SK-N-DZ (cell line): ENCODE data around the gene IRF1.

Source experiments
- DNase-seq: peaks from one replicate; pipeline ENCODE4 v3.0.0-alpha.2; 2015; ENCODE audit warnings: low spot score

Gene IRF1

GRCh38 chr5:132474881-132475496 lies 15.6 kb downstream of the IRF1 start:
- peak; percentile 47 for DNase-seq

GRCh38 chr5:132474131-132474723 lies 16.3 kb downstream of the IRF1 start:
- DNase-seq: no peak

DNA sequence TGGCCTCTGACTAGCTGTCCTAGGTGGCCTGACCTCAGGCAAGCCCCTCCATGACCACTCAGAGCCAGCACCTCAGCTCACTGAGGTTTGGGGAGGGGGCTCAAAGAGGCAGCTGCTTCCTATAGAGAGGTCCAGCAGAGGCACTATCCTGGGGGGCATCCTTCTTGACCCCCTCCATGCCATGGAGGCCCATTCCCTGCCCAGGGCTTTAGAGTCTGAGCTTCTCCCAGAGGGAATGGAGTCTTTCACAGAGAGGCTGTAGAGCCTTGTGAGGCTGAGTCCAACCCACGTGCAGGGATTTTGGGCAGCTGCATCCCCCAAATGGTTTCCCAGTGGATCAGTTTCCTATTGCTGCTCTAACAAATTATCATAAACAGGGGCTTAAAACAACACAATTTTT lies 16.9 kb downstream of the IRF1 start:
- no peak for DNase-seq

GRCh38 chr5:132473019-132473531 lies 17.5 kb downstream of the IRF1 start:
- DNase-seq: no peak

DNA sequence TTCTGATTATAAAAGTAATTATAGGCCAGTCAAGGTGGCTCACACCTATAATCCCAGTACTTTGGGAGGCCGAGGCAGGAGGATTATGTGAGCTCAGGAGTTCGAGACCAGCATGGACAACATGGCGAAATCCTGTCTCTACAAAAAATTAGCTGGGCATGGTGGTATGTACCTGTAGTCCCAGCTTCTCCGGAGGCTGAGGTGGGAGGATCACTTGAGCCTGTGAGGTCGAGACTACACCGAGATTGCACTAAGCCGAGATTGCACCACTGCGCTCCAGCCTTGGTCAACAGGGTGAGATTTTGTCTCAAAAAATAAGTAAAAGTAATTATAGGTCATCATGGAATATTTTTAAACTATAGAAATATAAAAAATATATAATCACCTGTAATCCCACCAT lies 18.1 kb downstream of the IRF1 start:
- no peak for DNase-seq

DNA sequence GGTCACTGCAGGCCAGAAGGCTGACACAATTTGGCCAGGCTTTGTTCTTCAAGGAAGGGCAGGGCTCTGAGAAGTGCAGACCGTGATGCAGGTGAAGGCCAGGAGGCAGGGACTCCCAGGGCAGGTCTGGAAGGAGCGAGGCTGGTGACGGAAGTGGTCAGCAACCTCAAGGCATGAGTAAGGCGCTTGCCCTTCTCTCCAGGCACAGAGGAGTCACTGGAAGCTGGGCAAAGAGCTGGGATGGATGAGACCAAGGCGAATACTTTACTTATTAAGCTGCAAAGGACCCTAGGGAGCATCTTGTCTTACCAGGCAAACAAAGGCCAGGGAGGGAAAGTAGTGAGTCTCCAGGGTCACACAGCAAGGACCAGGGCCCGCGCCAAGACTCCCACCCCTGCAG lies 18.6 kb downstream of the IRF1 start:
- no peak for DNase-seq

GRCh38 chr5:132471151-132471907 lies 19.2 kb downstream of the IRF1 start:
- DNase-seq: no peak

GRCh38 chr5:132470596-132470995 lies 20.0 kb downstream of the IRF1 start:
- DNase-seq: no peak

- DNase-seq: no peak
These were observed 20.6 kb downstream of the IRF1 start for GRCh38 chr5:132470010-132470392.

GRCh38 chr5:132469380-132470009 lies 21.1 kb downstream of the IRF1 start:
- no peak for DNase-seq

- no peak for DNase-seq
These were observed 21.8 kb downstream of the IRF1 start for GRCh38 chr5:132468656-132469379.

DNA sequence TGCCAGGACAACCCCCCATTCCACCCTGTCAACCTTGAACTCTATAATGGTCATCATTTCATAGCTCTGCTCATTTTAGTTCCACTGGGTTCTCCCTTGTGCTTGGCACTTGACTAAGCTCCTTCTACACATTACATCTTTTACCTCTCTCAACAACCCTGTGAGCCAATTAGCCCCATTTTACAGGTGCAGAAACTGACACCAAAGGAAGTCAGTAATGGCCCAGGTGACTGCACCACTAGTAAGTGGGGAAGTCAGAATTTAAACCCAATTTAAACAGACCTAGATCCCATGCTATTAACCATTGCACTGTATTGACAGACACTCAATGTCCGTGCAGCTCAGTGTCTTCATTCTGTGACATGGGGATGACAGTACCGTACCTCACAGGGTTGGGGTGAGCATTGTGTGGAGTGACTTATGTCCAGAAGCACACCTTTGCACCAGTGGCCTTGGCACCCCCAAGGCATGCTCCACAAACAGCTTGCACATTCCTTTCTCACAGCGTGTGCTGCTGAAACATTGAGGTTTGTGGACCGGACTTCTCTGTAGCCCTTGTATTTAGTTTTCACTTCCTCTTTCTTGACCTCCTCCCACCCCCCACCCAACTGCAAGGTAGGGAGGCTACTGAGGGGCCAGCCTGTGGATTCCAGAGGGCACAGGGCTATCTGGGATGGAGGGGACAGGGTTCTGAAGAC lies 23.1 kb downstream of the IRF1 start:
- no peak for DNase-seq

DNA sequence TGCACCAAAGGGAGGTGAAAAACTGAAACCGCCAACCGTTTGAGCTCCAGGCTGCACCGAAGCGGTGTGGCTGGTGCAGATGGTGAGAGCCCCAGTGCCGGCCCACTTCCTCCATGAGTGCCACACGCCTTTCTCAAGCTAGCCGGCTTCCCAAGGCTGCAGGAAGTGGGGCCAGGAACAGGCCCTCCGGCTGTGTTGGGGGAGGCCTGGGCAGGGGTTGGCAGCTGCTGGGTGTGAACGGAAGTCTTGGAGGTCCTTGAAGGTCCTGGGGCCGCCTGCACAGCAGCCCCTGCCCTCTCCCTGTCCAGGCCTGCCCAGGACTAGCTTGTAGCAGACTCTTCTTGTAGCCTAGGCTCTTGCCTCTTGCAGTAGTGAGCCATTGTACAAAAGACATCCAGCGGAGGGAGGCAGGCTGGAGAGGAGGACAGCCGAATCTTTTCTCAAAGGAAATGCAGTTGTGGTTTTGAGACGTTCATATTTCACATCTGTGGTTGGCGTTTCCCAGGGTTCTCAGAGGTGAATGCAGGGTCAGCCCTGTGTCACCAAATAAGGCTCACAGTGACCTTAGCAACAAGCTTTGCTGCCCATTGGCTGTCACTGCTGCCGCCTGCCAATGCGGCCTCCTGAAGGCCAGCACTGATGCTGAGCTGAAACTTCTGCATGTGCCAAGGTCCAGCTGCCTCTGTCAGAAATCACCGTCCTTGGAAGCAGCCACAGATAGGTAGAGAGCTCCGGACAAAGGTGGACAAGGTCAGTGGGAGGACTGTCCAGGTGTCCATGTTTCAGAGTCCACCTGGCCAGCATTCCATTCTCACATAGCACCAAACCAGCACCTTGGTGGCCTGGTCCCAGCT lies 23.9 kb downstream of the IRF1 start:
- DNase-seq: no peak

- no peak for DNase-seq
These were observed 25.4 kb downstream of the IRF1 start for GRCh38 chr5:132465059-132465707.

DNA sequence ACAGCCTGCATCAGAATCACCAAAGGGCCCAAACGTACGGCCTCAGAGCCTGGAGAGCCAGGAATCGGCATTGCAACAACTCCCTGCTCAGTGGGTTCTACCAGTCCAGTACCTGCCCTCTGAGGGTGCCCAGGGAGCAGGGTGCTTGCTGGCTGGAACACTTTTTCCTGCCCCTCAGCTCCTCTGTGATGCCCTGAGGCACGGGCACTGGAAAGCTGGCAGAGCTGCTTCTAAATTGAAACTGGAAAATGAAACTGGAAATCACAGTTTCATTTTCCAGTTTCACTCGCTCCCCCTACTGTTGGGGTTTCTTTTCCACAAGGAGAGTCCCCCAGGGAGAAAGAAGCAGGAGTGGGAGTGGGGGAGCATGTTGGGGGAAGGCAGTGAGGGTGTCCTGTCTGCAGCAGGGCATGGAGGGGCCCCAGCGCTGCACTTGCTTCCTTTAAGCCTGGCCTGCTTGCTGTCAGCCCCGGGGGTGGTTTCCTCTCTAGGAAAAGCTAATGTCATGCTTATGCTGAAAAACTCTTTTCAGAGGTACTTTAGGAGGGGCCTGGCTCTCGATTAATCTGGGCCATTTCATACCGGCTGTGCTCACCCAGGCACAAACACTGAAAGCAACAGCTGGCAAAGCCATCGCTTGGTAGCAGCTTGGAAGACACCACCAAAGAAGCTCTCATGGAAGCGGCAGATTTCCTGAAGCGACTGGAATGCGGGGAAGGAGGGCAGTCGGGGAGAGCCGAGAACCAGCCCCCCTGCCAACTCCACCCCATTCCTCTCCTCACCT lies 26.2 kb downstream of the IRF1 start:
- no peak for DNase-seq

DNA sequence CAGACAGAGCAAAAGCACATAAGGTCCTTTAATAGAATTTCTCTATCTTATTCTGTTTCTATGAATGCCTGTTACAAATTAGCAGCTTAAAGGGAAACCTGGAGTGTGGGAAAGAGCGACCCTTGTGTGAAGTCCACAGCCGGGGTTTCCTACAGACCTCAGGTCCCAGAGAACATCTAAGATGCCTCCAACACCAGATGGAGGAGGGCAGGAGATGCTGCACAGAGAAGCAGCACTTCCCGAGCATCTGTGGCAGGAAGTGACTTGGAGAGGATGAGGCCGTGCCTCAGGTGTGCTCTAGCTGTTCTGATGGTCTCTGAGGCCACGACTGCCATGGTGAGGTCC lies 26.8 kb downstream of the IRF1 start:
- no peak for DNase-seq

GRCh38 chr5:132462856-132463745 lies 27.5 kb downstream of the IRF1 start:
- no peak for DNase-seq

GRCh38 chr5:132462333-132462732 lies 28.2 kb downstream of the IRF1 start:
- no peak for DNase-seq
